C4-2B (cell line): ENCODE measurements around the gene NNT.
A peak's percentile ranks its signal among the peaks of the same experiment; 100 is the strongest.

Experiments
- H3K27ac ChIP-seq: fragments of 450-650 bp; 2 replicates; pipeline ENCODE4 v1.5.1; 2017
- CTCF ChIP-seq: fragments of 450-650 bp; conservative IDR thresholded peaks from 2 replicates; pipeline ENCODE4 v1.5.1; 2017; ENCODE audit warnings: mild to moderate bottlenecking
- ZFX ChIP-seq: fragments of 450-650 bp; IDR thresholded peaks from 2 replicates; pipeline ENCODE4 v1.6.1; 2017

Gene NNT

GRCh38 chr5:43643327-43643726, 40.3 kb downstream of the NNT start:
- no peak for TF ChIP-seq ZFX
- TF ChIP-seq CTCF: no peak

GRCh38 chr5:43643750-43644149, 40.8 kb downstream of the NNT start:
- no peak overlapping the region for H3K27ac ChIP-seq
- no peak for TF ChIP-seq CTCF
- TF ChIP-seq ZFX: no peak

More at GRCh38 chr5:43643327-43643726, 40.3 kb downstream of the NNT start:
- H3K27ac ChIP-seq: no peak overlapping the region

GRCh38 chr5:43646992-43647391, 44.0 kb downstream of the NNT start:
- no peak overlapping the region for H3K27ac ChIP-seq
- TF ChIP-seq CTCF (peak; percentile 18), ZFX (no peak)

GRCh38 chr5:43647789-43648188, 44.8 kb downstream of the NNT start:
- no peak overlapping the region for H3K27ac ChIP-seq
- no peak for TF ChIP-seq CTCF
- no peak for TF ChIP-seq ZFX

- TF ChIP-seq ZFX (no peak), CTCF (no peak)
- no peak overlapping the region for H3K27ac ChIP-seq
Observed at GRCh38 chr5:43648499-43649124, 45.6 kb downstream of the NNT start.

- H3K27ac ChIP-seq: no peak overlapping the region
- TF ChIP-seq ZFX: no peak
- TF ChIP-seq CTCF: no peak
Observed at GRCh38 chr5:43649256-43649655, 46.3 kb downstream of the NNT start.

- no peak overlapping the region for H3K27ac ChIP-seq
Observed at GRCh38 chr5:43652537-43653302, 49.7 kb downstream of the NNT start.

More at GRCh38 chr5:43652537-43653302, 49.7 kb downstream of the NNT start:
- TF ChIP-seq CTCF (no peak), ZFX (no peak)
